B cell (primary cell): ENCODE data around the gene HDGF. TPM values are rescaled to one million over a fixed set of nuclear protein-coding genes. Genes with fewer than 3 reads are reported as not detected.

Experiments
- ATAC-seq: fragments of 200-7000 bp; cut with Tn5 transposase; one replicate; pipeline ENCODE4 v1.10.0; 2021; ENCODE audit warnings: low read depth, mild to moderate bottlenecking, moderate number of reproducible peaks, moderate library complexity
- CTCF ChIA-PET: fragments of 350-600 bp; sonication (Branson Sonifier 250); formaldehyde crosslinking; loops from one replicate; lab custom pipeline; 2021; ENCODE audit warnings: antibody characterized with exemption, inconsistent platforms; lab: Charles Lee
- POLR2A ChIA-PET: fragments of 350-600 bp; sonication (Branson Sonifier 250); formaldehyde crosslinking; loops from one replicate; lab custom pipeline; 2021; ENCODE audit warnings: antibody characterized with exemption; lab: Charles Lee
- DNase-seq: peaks from one replicate; pipeline ENCODE4 v3.0.0; 2013
- H2AFZ ChIP-seq: 2 replicates; pipeline ENCODE4 v1.6.1; 2012; ENCODE audit warnings: mild to moderate bottlenecking, low read depth, low read length; ENCODE audit not compliant: insufficient read depth, poor library complexity, severe bottlenecking
- H3K27ac ChIP-seq, 2 donors: 1 replicate in 1 of 2; 2 replicates in 1 of 2; pipeline ENCODE4 v1.5.1; 2012 to 2013; ENCODE audit warnings: low read length in 2 of 2, mild to moderate bottlenecking in 2 of 2, moderate library complexity in 1 of 2
- H3K27me3 ChIP-seq, 4 experiments: fragments of 200-600 bp in 1 of 4; sonication (generic) in 1 of 4; replicated peaks in 1 of 4; 1 replicate in 2 of 4; 2 replicates in 2 of 4; pipeline versions ENCODE4 v1.6.1 to v1.7.0; 2013 to 2016; ENCODE audit warnings: low read length in 3 of 4, mild to moderate bottlenecking in 2 of 4, mixed read lengths in 1 of 4, moderate library complexity in 1 of 4; ENCODE audit not compliant: insufficient read depth in 4 of 4, control insufficient read depth in 3 of 4; ENCODE audit errors: control extremely low read depth in 1 of 4
- H3K36me3 ChIP-seq, 2 experiments: replicated peaks in 1 of 2; 1 replicate in 1 of 2; 2 replicates in 1 of 2; pipeline versions ENCODE4 v1.6.1 to v1.7.1; 2013; ENCODE audit warnings: low read length in 1 of 2; ENCODE audit not compliant: insufficient read depth in 2 of 2, control insufficient read depth in 1 of 2; ENCODE audit errors: control extremely low read depth in 1 of 2, extremely low read depth in 1 of 2
- H3K4me1 ChIP-seq, 2 donors: fragments of 200-600 bp in 1 of 2; sonication (generic) in 1 of 2; 1 replicate in 1 of 2; 2 replicates in 1 of 2; pipeline versions ENCODE4 v1.5.1 to v1.6.1; 2013 to 2017; ENCODE audit warnings: low read length in 2 of 2; ENCODE audit not compliant: control insufficient read depth in 2 of 2, insufficient read depth in 2 of 2
- H3K4me2 ChIP-seq: replicated peaks from 2 replicates; pipeline ENCODE3; 2012; ENCODE audit warnings: mild to moderate bottlenecking, low read depth, low read length; ENCODE audit not compliant: poor library complexity, severe bottlenecking
- H3K4me3 ChIP-seq, 5 experiments: fragments of 200-600 bp in 1 of 5; sonication (generic) in 1 of 5; 1 replicate in 3 of 5; 2 replicates in 2 of 5; pipeline versions ENCODE4 v1.5.1 to v1.7.0; 2011 to 2016; ENCODE audit warnings: low read length in 4 of 5, mild to moderate bottlenecking in 4 of 5, low read depth in 2 of 5, control low read depth in 1 of 5, moderate library complexity in 1 of 5; ENCODE audit not compliant: insufficient read depth in 1 of 5; ENCODE audit errors: control extremely low read depth in 1 of 5, extremely low read depth in 1 of 5
- H3K79me2 ChIP-seq: fragments of 200-600 bp; sonication (generic); one replicate; pipeline ENCODE4 v1.6.0; 2016; ENCODE audit warnings: low read length; ENCODE audit not compliant: control insufficient read depth, insufficient read depth
- H3K9ac ChIP-seq: fragments of 200-600 bp; sonication (generic); 2 replicates; pipeline ENCODE4 v1.6.1; 2017; ENCODE audit warnings: mild to moderate bottlenecking, low read length, moderate library complexity
- H3K9me3 ChIP-seq, 3 donors: one replicate each; pipeline versions ENCODE4 v1.6.1 to v1.7.1; 2013; ENCODE audit warnings: low read length in 2 of 3; ENCODE audit not compliant: control insufficient read depth in 2 of 3, insufficient read depth in 1 of 3; ENCODE audit errors: control extremely low read depth in 1 of 3
- H4K20me1 ChIP-seq: 2 replicates; pipeline ENCODE4 v1.6.0; 2012; ENCODE audit warnings: mild to moderate bottlenecking, low read length; ENCODE audit not compliant: insufficient read depth, control insufficient read depth, poor library complexity, severe bottlenecking
- H3K27ac Mint-ChIP-seq: one replicate; pipeline ENCODE4 v1.8.0; 2021; ENCODE audit warnings: mixed read lengths
- H3K27me3 Mint-ChIP-seq: one replicate; pipeline ENCODE4 v1.8.0; 2021; ENCODE audit warnings: mixed read lengths
- H3K4me1 Mint-ChIP-seq: one replicate; pipeline ENCODE4 v1.8.0; 2021; ENCODE audit warnings: mixed read lengths
- H3K4me3 Mint-ChIP-seq: one replicate; pipeline ENCODE4 v1.8.0; 2021; ENCODE audit warnings: mixed read lengths
- H3K9me3 Mint-ChIP-seq: one replicate; pipeline ENCODE4 v1.8.0; 2022; ENCODE audit warnings: mixed read lengths; ENCODE audit not compliant: insufficient read depth
- EZH2 ChIP-seq: IDR thresholded peaks from 2 replicates; pipeline ENCODE4 v1.6.1; 2012; ENCODE audit warnings: borderline replicate concordance, low read depth, mild to moderate bottlenecking, moderate library complexity, low read length; ENCODE audit not compliant: insufficient read depth, poor library complexity, severe bottlenecking
- WGBS: methylation state at CpG from one replicate; pipeline ENCODE4 v1.1.5; 2013; ENCODE audit warnings: missing lambda C conversion rate; ENCODE audit not compliant: insufficient coverage; 5-methylcytosine and 5-hydroxymethylcytosine counted together
- intact Hi-C: fragments of 100-400 bp; cut with micrococcal nuclease; formaldehyde crosslinking; loops from one replicate; pipeline ENCODE4 v1.10.0; 2022
- polyA plus RNA-seq: library from polyadenylated mRNA; depleted of rRNA; stranded (reverse); fragments of >200 nt; gene quantifications from 2 replicates; pipeline ENCODE4 v1.2.3, GENCODE V29; 2012
- total RNA-seq, 2 donors: library from RNA; stranded (reverse); fragments of 120-200 nt in 1 of 2; gene quantifications; 1 replicate in 1 of 2; 2 replicates in 1 of 2; pipeline versions ENCODE4 v1.2.3 to v1.2.4, GENCODE V29; 2013 to 2022
- TF ChIP-seq, protein P1 (sequence below): fragments of 200-600 bp; IDR thresholded peaks from one replicate; pipeline ENCODE4 v1.8.0; 2022; ENCODE audit warnings: antibody characterized with exemption, mild to moderate bottlenecking

Gene HDGF
- total and polyA plus RNA-seq, 2 donors (not counting 1 experiment from before 2014, with no cell fraction given): 40.3 to 89.9 TPM

GRCh38 chr1:156740237-156740740 lies 11.2 kb downstream of the HDGF start:
- no peak for TF ChIP-seq EZH2
- TF ChIP-seq, protein P1, sequence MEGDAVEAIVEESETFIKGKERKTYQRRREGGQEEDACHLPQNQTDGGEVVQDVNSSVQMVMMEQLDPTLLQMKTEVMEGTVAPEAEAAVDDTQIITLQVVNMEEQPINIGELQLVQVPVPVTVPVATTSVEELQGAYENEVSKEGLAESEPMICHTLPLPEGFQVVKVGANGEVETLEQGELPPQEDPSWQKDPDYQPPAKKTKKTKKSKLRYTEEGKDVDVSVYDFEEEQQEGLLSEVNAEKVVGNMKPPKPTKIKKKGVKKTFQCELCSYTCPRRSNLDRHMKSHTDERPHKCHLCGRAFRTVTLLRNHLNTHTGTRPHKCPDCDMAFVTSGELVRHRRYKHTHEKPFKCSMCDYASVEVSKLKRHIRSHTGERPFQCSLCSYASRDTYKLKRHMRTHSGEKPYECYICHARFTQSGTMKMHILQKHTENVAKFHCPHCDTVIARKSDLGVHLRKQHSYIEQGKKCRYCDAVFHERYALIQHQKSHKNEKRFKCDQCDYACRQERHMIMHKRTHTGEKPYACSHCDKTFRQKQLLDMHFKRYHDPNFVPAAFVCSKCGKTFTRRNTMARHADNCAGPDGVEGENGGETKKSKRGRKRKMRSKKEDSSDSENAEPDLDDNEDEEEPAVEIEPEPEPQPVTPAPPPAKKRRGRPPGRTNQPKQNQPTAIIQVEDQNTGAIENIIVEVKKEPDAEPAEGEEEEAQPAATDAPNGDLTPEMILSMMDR: no peak
- H3K4me1 Mint-ChIP-seq: peaks cover 30% of the 10 kb centered on the region
- WGBS: 27% methylated on average over 4 of the region's 7 CpGs
- CTCF ChIA-PET: interaction anchor here (1.2 to 5.1 kb wide), 6 partner anchors 12 to 114 kb away, joined by 3 to 43 read pairs (median 5); partner anchors contain the start of genes ISG20L2, METTL25B and PRCC
- peaks cover 0 to 50% of the 10 kb centered on the region in 2 experiments for H3K36me3 ChIP-seq
- no peaks in the 10 kb centered on the region for H4K20me1 ChIP-seq
- H3K27me3 ChIP-seq: no peaks in the 10 kb centered on the region
- no peaks in the 10 kb centered on the region for H3K9me3 ChIP-seq
- DNase-seq (no peak), ATAC-seq (no peak)
- H3K79me2 ChIP-seq: peaks cover 18% of the 10 kb centered on the region
- POLR2A ChIA-PET: interaction anchor here (1.1 to 2.8 kb wide), 3 partner anchors 11 to 27 kb away, joined by 21 to 43 read pairs (median 39); partner anchors contain the start of genes HDGF, ISG20L2, METTL25B and PRCC
- intact Hi-C loops: no loop called here
- peaks cover 2% of the 10 kb centered on the region for H3K9me3 Mint-ChIP-seq
- peak overlapping the region; percentile 84 for H3K4me2 ChIP-seq
- peak overlapping the region; percentile 96 for H3K4me3 Mint-ChIP-seq
- peaks cover 15 to 20% of the 10 kb centered on the region in 2 donors for H3K4me1 ChIP-seq
- H3K27ac Mint-ChIP-seq: peak overlapping the region; percentile 98
- peak overlapping the region; percentile 82 for H2AFZ ChIP-seq
- peak overlapping the region; percentile 77 to 95 for H3K27ac ChIP-seq
- H3K4me3 ChIP-seq: peak overlapping the region; percentile 45 to 85 (median 71)
- H3K9ac ChIP-seq: peak overlapping the region; percentile 75
- H3K27me3 Mint-ChIP-seq: no peaks in the 10 kb centered on the region

- Histone ChIP-seq H3K4me2 (no peak overlapping the region), H3K4me1 (peaks cover 15 to 20% of the 10 kb centered on the region in 2 donors), H2AFZ (no peak overlapping the region), H4K20me1 (no peaks in the 10 kb centered on the region), H3K79me2 (peaks cover 18% of the 10 kb centered on the region), H3K9ac (no peak overlapping the region), H3K27me3 (no peaks in the 10 kb centered on the region), H3K4me3 (no peak overlapping the region), H3K27ac (no peak overlapping the region), H3K9me3 (no peaks in the 10 kb centered on the region), H3K36me3 (peaks cover 0 to 45% of the 10 kb centered on the region in 2 experiments)
- ChIA-PET CTCF (interaction anchor here (1.0 to 1.3 kb wide), 5 partner anchors 9 to 49 kb away, joined by 3 to 5 read pairs (median 4); partner anchors contain the start of genes ISG20L2, METTL25B and PRCC), POLR2A (no interaction called here)
- H3K27ac Mint-ChIP-seq: peak overlapping the region; percentile 12
- peaks cover 2% of the 10 kb centered on the region for H3K9me3 Mint-ChIP-seq
- intact Hi-C loops: no loop called here
- no peak for TF ChIP-seq EZH2
- TF ChIP-seq, protein P1: no peak
- DNase-seq: no peak
- H3K4me1 Mint-ChIP-seq: peaks cover 28% of the 10 kb centered on the region
- no peak for ATAC-seq
- no peaks in the 10 kb centered on the region for H3K27me3 Mint-ChIP-seq
- no CpG with 5 or more reads among the region's 2 CpGs for WGBS
- H3K4me3 Mint-ChIP-seq: peak overlapping the region; percentile 46
These were observed 12.6 kb downstream of the HDGF start for GRCh38 chr1:156738916-156739315.
